ENCODE measurements around the gene MTG2. TPM values are rescaled to one million over a fixed set of nuclear protein-coding genes. Genes with fewer than 3 reads are reported as not detected.

The MTG2 gene
- total RNA-seq, 1 donor from 2014 or later = 29.3 TPM

GRCh38 chr20:62193079-62194025 is 10.5 kb downstream of the MTG2 start:
- no peak for TF ChIP-seq CTCF (IDR thresholded peaks at IDR 0.05)
- Mint-ChIP-seq H3K4me1 (ENCODE audit: unreplicated experiment) (no peaks in the 10 kb centered on the region), H3K27me3 (ENCODE audit: unreplicated experiment) (no peaks in the 10 kb centered on the region), H3K9me3 (ENCODE audit: unreplicated experiment) (no peaks in the 10 kb centered on the region), H3K36me3 (ENCODE audit: unreplicated experiment) (peaks cover 19% of the 10 kb centered on the region), H3K4me3 (ENCODE audit: unreplicated experiment) (no peak overlapping the region), H3K27ac (ENCODE audit: unreplicated experiment) (no peak overlapping the region)
- no peak for DNase-seq (ENCODE audit: extremely low spot score, unreplicated experiment)

GRCh38 chr20:62195075-62195405 is 12.2 kb downstream of the MTG2 start:
- H3K9me3 Mint-ChIP-seq (ENCODE audit: unreplicated experiment) = no peaks in the 10 kb centered on the region
- H3K4me1 Mint-ChIP-seq (ENCODE audit: unreplicated experiment) = no peaks in the 10 kb centered on the region
- H3K27ac Mint-ChIP-seq (ENCODE audit: unreplicated experiment) = no peak overlapping the region
- no peak for TF ChIP-seq CTCF (IDR thresholded peaks at IDR 0.05)
- H3K27me3 Mint-ChIP-seq (ENCODE audit: unreplicated experiment) = no peaks in the 10 kb centered on the region
- peaks cover 29% of the 10 kb centered on the region for H3K36me3 Mint-ChIP-seq (ENCODE audit: unreplicated experiment)
- DNase-seq (ENCODE audit: extremely low spot score, unreplicated experiment) = no peak
- no peak overlapping the region for H3K4me3 Mint-ChIP-seq (ENCODE audit: unreplicated experiment)

DNA sequence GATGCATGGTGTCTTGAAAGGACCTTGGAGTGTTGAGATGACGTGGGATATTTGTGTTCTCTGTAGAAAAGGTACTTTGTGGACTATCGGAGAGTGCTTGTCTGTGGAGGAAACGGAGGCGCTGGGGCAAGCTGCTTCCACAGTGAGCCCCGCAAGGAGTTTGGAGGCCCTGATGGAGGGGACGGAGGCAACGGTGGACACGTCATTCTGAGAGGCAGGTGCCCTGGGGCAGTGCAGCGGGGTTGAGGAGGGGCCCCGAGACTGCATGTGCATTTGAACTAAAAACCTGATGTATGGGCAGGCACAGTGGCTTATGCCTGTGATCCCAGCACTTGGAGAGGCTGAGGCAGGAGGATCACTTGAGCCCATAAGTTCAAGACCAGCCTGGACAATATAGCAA is 12.9 kb downstream of the MTG2 start:
- no peak overlapping the region for H3K27ac Mint-ChIP-seq (ENCODE audit: unreplicated experiment)
- H3K36me3 Mint-ChIP-seq (ENCODE audit: unreplicated experiment) = peaks cover 34% of the 10 kb centered on the region
- TF ChIP-seq CTCF (IDR thresholded peaks at IDR 0.05) = no peak
- H3K27me3 Mint-ChIP-seq (ENCODE audit: unreplicated experiment) = no peaks in the 10 kb centered on the region
- no peak overlapping the region for H3K4me3 Mint-ChIP-seq (ENCODE audit: unreplicated experiment)
- peaks cover 2% of the 10 kb centered on the region for H3K4me1 Mint-ChIP-seq (ENCODE audit: unreplicated experiment)
- no peaks in the 10 kb centered on the region for H3K9me3 Mint-ChIP-seq (ENCODE audit: unreplicated experiment)
- no peak for DNase-seq (ENCODE audit: extremely low spot score, unreplicated experiment)

- Mint-ChIP-seq H3K4me3 (ENCODE audit: unreplicated experiment) (no peak overlapping the region), H3K27ac (ENCODE audit: unreplicated experiment) (no peak overlapping the region), H3K27me3 (ENCODE audit: unreplicated experiment) (no peaks in the 10 kb centered on the region), H3K9me3 (ENCODE audit: unreplicated experiment) (no peaks in the 10 kb centered on the region), H3K36me3 (ENCODE audit: unreplicated experiment) (peaks cover 32% of the 10 kb centered on the region), H3K4me1 (ENCODE audit: unreplicated experiment) (peaks cover 3% of the 10 kb centered on the region)
- TF ChIP-seq CTCF (IDR thresholded peaks at IDR 0.05) = no peak
- DNase-seq (ENCODE audit: extremely low spot score, unreplicated experiment) = no peak
Measured at GRCh38 chr20:62196286-62196685, 13.5 kb downstream of the MTG2 start.

- Mint-ChIP-seq H3K9me3 (ENCODE audit: unreplicated experiment) (no peaks in the 10 kb centered on the region), H3K4me1 (ENCODE audit: unreplicated experiment) (peaks cover 13% of the 10 kb centered on the region), H3K27me3 (ENCODE audit: unreplicated experiment) (no peaks in the 10 kb centered on the region), H3K4me3 (ENCODE audit: unreplicated experiment) (no peak overlapping the region), H3K27ac (ENCODE audit: unreplicated experiment) (no peak overlapping the region), H3K36me3 (ENCODE audit: unreplicated experiment) (peaks cover 34% of the 10 kb centered on the region)
- no peak for TF ChIP-seq CTCF (IDR thresholded peaks at IDR 0.05)
- DNase-seq (ENCODE audit: extremely low spot score, unreplicated experiment) = no peak
Measured at GRCh38 chr20:62197311-62197710, 14.5 kb downstream of the MTG2 start.

All from osteocyte (in vitro differentiated cells).